H1 (cell line): Measurements from ENCODE around the gene OR7D4. TPM values are rescaled to one million over a fixed set of nuclear protein-coding genes. Genes with fewer than 3 reads are reported as not detected.

ENCODE experiments used
- CTCF ChIA-PET: fragments of 300-600 bp; sonication (Branson Sonifier 250); formaldehyde crosslinking; loops from one replicate; lab custom pipeline; 2021; ENCODE audit not compliant: partially characterized antibody; lab: Charles Lee
- POLR2A ChIA-PET: fragments of 300-600 bp; sonication (Branson Sonifier 250); formaldehyde crosslinking; loops from one replicate; lab custom pipeline; 2021; ENCODE audit warnings: inconsistent platforms; ENCODE audit not compliant: partially characterized antibody; lab: Charles Lee
- DNase-seq, 2 experiments: peaks; one replicate each; pipeline versions ENCODE4 v3.0.0 to v3.0.0-alpha.2; 2010 to 2022; ENCODE audit warnings: low spot score in 2 of 2, low read depth in 1 of 2, mixed read lengths in 1 of 2
- FAIRE-seq: peaks from 2 replicates; lab custom pipeline; 2011; peaks lifted over from hg19 to GRCh38; lab: Jason Lieb, UNC
- H2AFZ ChIP-seq: 2 replicates; pipeline ENCODE4 v1.8.1; 2012; ENCODE audit warnings: low read length, inconsistent platforms
- H2AK5ac ChIP-seq: 2 replicates; pipeline ENCODE4 v1.6.1; 2013; ENCODE audit warnings: low read depth, low read length
- H2BK120ac ChIP-seq: replicated peaks from 2 replicates; pipeline ENCODE3; 2013; ENCODE audit warnings: low read depth, low read length, inconsistent platforms
- H2BK12ac ChIP-seq: 2 replicates; pipeline ENCODE4 v1.6.1; 2013; ENCODE audit warnings: low read depth, low read length
- H2BK15ac ChIP-seq: 2 replicates; pipeline ENCODE4 v1.6.1; 2013; ENCODE audit warnings: low read length
- H2BK20ac ChIP-seq: 2 replicates; pipeline ENCODE4 v1.6.1; 2013; ENCODE audit warnings: low read length
- H2BK5ac ChIP-seq: 2 replicates; pipeline ENCODE4 v1.6.1; 2013; ENCODE audit warnings: low read depth, low read length
- H3K14ac ChIP-seq: 2 replicates; pipeline ENCODE4 v1.6.1; 2013; ENCODE audit warnings: inconsistent platforms; ENCODE audit not compliant: insufficient read length
- H3K18ac ChIP-seq: 2 replicates; pipeline ENCODE4 v1.6.1; 2013; ENCODE audit warnings: low read length; ENCODE audit errors: extremely low read depth
- H3K23ac ChIP-seq: 2 replicates; pipeline ENCODE4 v1.6.1; 2013; ENCODE audit warnings: inconsistent platforms; ENCODE audit not compliant: insufficient read length
- H3K23me2 ChIP-seq: 2 replicates; pipeline ENCODE4 v1.6.1; 2013; ENCODE audit warnings: low read depth, low read length
- H3K27ac ChIP-seq: 2 replicates; pipeline ENCODE4 v1.6.1; 2011; ENCODE audit warnings: low read depth, low read length, inconsistent platforms
- H3K27me3 ChIP-seq, 4 experiments: replicated peaks in 1 of 4; 1 replicate in 1 of 4; 2 replicates in 3 of 4; pipeline versions ENCODE4 v1.6.1 to v1.8.1; 2011 to 2013; ENCODE audit warnings: low read length in 3 of 4, mild to moderate bottlenecking in 3 of 4, inconsistent platforms in 2 of 4, mixed read lengths in 2 of 4, moderate library complexity in 1 of 4; ENCODE audit not compliant: control insufficient read depth in 3 of 4, insufficient read depth in 3 of 4; ENCODE audit errors: extremely low read depth in 1 of 4
- H3K36me3 ChIP-seq, 4 experiments: 2 replicates each; pipeline versions ENCODE4 v1.6.1 to v1.8.1; 2011 to 2013; ENCODE audit warnings: mild to moderate bottlenecking in 4 of 4, low read length in 3 of 4, moderate library complexity in 2 of 4, control low read depth in 1 of 4, inconsistent platforms in 1 of 4; ENCODE audit not compliant: insufficient read depth in 4 of 4, control insufficient read depth in 2 of 4
- H3K4ac ChIP-seq: replicated peaks from 2 replicates; pipeline ENCODE3; 2013; ENCODE audit warnings: low read length, low read depth, mixed read lengths, inconsistent platforms; ENCODE audit not compliant: insufficient read length
- H3K4me1 ChIP-seq, 4 experiments: replicated peaks in 1 of 4; 1 replicate in 1 of 4; 2 replicates in 3 of 4; pipeline versions ENCODE4 v1.6.1 to v1.8.1; 2011 to 2013; ENCODE audit warnings: low read length in 3 of 4, inconsistent platforms in 2 of 4, mixed read lengths in 1 of 4; ENCODE audit not compliant: insufficient read depth in 4 of 4, control insufficient read depth in 3 of 4
- H3K4me2 ChIP-seq, 2 experiments: 2 replicates each; pipeline versions ENCODE4 v1.6.1 to v1.8.1; 2011 to 2013; ENCODE audit warnings: low read depth in 2 of 2, low read length in 2 of 2, control low read depth in 1 of 2, inconsistent platforms in 1 of 2, mild to moderate bottlenecking in 1 of 2; ENCODE audit not compliant: insufficient read depth in 1 of 2
- H3K4me3 ChIP-seq, 4 experiments: fragments of 200-600, 300-600 bp in 1 of 4; sonication (generic), shearing (Covaris generic), sonication (Bioruptor Twin) in 1 of 4; 2 replicates each; pipeline versions ENCODE4 v1.5.1 to v1.8.1; 2011 to 2016; ENCODE audit warnings: low read length in 4 of 4, low read depth in 3 of 4, control low read depth in 2 of 4, inconsistent platforms in 2 of 4, mild to moderate bottlenecking in 2 of 4, mixed read lengths in 1 of 4, moderate library complexity in 1 of 4; ENCODE audit not compliant: insufficient read depth in 2 of 4; ENCODE audit errors: extremely low read depth in 1 of 4
- H3K56ac ChIP-seq: replicated peaks from 2 replicates; pipeline ENCODE3; 2013; ENCODE audit warnings: low read depth, mild to moderate bottlenecking, mixed read lengths, low read length, inconsistent platforms; ENCODE audit not compliant: insufficient read length
- H3K79me1 ChIP-seq: 2 replicates; pipeline ENCODE4 v1.6.1; 2013; ENCODE audit warnings: low read depth, low read length, control low read depth
- H3K79me2 ChIP-seq, 2 experiments: 2 replicates each; pipeline versions ENCODE4 v1.6.1 to v1.8.1; 2012 to 2013; ENCODE audit warnings: low read length in 2 of 2, mild to moderate bottlenecking in 2 of 2, inconsistent platforms in 1 of 2; ENCODE audit not compliant: insufficient read depth in 2 of 2, control insufficient read depth in 1 of 2
- H3K9ac ChIP-seq, 4 experiments: replicated peaks in 1 of 4; 1 replicate in 1 of 4; 2 replicates in 3 of 4; pipeline versions ENCODE4 v1.6.1 to v1.8.1; 2011 to 2013; ENCODE audit warnings: low read depth in 3 of 4, low read length in 3 of 4, control low read depth in 2 of 4, mild to moderate bottlenecking in 2 of 4, moderate library complexity in 2 of 4, inconsistent platforms in 1 of 4; ENCODE audit errors: extremely low read depth in 1 of 4
- H3K9me3 ChIP-seq, 2 experiments: 2 replicates each; pipeline versions ENCODE4 v1.6.1 to v1.8.1; 2012 to 2013; ENCODE audit warnings: mild to moderate bottlenecking in 2 of 2, moderate library complexity in 2 of 2, control low read depth in 1 of 2, inconsistent platforms in 1 of 2, low read depth in 1 of 2, low read length in 1 of 2, mixed read lengths in 1 of 2; ENCODE audit not compliant: insufficient read depth in 2 of 2
- H4K20me1 ChIP-seq, 2 experiments: replicated peaks in 1 of 2; 2 replicates each; pipeline versions ENCODE3 to v1.8.1; 2011 to 2013; ENCODE audit warnings: inconsistent platforms in 2 of 2, low read length in 2 of 2, mild to moderate bottlenecking in 1 of 2; ENCODE audit not compliant: insufficient read depth in 2 of 2, control insufficient read depth in 1 of 2
- H4K5ac ChIP-seq: 2 replicates; pipeline ENCODE4 v1.6.1; 2013; ENCODE audit warnings: low read length, low read depth, mixed read lengths, inconsistent platforms; ENCODE audit not compliant: insufficient read length
- H4K8ac ChIP-seq: 2 replicates; pipeline ENCODE4 v1.8.0; 2013; ENCODE audit warnings: mild to moderate bottlenecking, moderate library complexity, low read length, inconsistent platforms; ENCODE audit not compliant: insufficient read depth; ENCODE audit errors: extremely low read depth
- H4K91ac ChIP-seq: replicated peaks from 2 replicates; pipeline ENCODE3; 2013; ENCODE audit warnings: low read length, mixed read lengths, inconsistent platforms; ENCODE audit not compliant: insufficient read length
- BRCA1 ChIP-seq: IDR thresholded peaks from 2 replicates; pipeline ENCODE4 v1.6.1; 2012; ENCODE audit warnings: low read depth, low read length, improper control_type of control experiment
- CTBP2 ChIP-seq: IDR thresholded peaks from 2 replicates; pipeline ENCODE4 v1.7.0; 2011; ENCODE audit warnings: borderline replicate concordance, mild to moderate bottlenecking, moderate library complexity, mixed read lengths, low read length; ENCODE audit not compliant: insufficient read depth, insufficient read length
- NANOG ChIP-seq: IDR thresholded peaks from 2 replicates; pipeline ENCODE4 v1.6.1; 2011; ENCODE audit warnings: low read length, low read depth, mild to moderate bottlenecking, inconsistent platforms; ENCODE audit not compliant: insufficient read depth, poor library complexity, severe bottlenecking
- NRF1 ChIP-seq: IDR thresholded peaks from 2 replicates; pipeline ENCODE4 v1.6.1; 2011; ENCODE audit warnings: mild to moderate bottlenecking, low read depth, low read length, improper control_type of control experiment
- POU5F1 ChIP-seq: IDR thresholded peaks from 2 replicates; pipeline ENCODE4 v1.6.1; 2011; ENCODE audit warnings: low read depth, mild to moderate bottlenecking, low read length, moderate library complexity
- RNF2 ChIP-seq: fragments of 200-900, 300-1000 bp; sonication (generic); IDR thresholded peaks from 2 replicates; pipeline ENCODE4 v1.7.1; 2016; ENCODE audit warnings: borderline replicate concordance, low read depth, mild to moderate bottlenecking, antibody characterized with exemption, low read length; ENCODE audit not compliant: poor library complexity, severe bottlenecking; ENCODE audit errors: missing control alignments
- WGBS, 2 experiments: shearing (Covaris generic) in 1 of 2; methylation state at CpG; one replicate each; pipeline versions ENCODE4 v1.1.6 to v1.1.7; 2013 to 2015; ENCODE audit warnings: low lambda C conversion rate in 2 of 2, mixed read lengths in 2 of 2, inconsistent platforms in 1 of 2, low coverage in 1 of 2, missing lambda C conversion rate in 1 of 2; ENCODE audit not compliant: insufficient replicate concordance in 2 of 2, insufficient coverage in 1 of 2, insufficient read length in 1 of 2; ENCODE audit errors: extremely low coverage in 1 of 2, missing lambda C conversion rate in 1 of 2; 5-methylcytosine and 5-hydroxymethylcytosine counted together
- polyA plus RNA-seq, 7 experiments: library from polyadenylated mRNA; depleted of rRNA in 3 of 7; stranded (reverse) in 5 of 7; unstranded in 2 of 7; fragments of >200 nt in 5 of 7; fragments of 200-250 nt in 2 of 7; gene quantifications; 1 replicate in 5 of 7; 2 replicates in 1 of 7; 4 replicates in 1 of 7; pipeline versions ENCODE4 v1.2.1 to v1.2.3, GENCODE V29; 2011 to 2013; ENCODE audit warnings: missing spikeins in 2 of 7, mixed read lengths in 2 of 7
- total RNA-seq: library from RNA; stranded (reverse); fragmentation: NEBNext Ultra II Directional; extraction: Animal tissue kit (Norgen Biotek cat#: 25700); gene quantifications from 2 replicates; pipeline ENCODE4 v1.2.1, GENCODE V29; 2021
- TF ChIP-seq, protein P1 (sequence below): IDR thresholded peaks from 2 replicates; pipeline ENCODE4 v1.6.1; 2012; ENCODE audit warnings: low read length, inconsistent platforms

The OR7D4 gene
- total and polyA plus RNA-seq, 2 of the 8 experiments (the other 6 are each of a cell fraction or from before 2014, with no cell fraction given): not detected

DNA sequence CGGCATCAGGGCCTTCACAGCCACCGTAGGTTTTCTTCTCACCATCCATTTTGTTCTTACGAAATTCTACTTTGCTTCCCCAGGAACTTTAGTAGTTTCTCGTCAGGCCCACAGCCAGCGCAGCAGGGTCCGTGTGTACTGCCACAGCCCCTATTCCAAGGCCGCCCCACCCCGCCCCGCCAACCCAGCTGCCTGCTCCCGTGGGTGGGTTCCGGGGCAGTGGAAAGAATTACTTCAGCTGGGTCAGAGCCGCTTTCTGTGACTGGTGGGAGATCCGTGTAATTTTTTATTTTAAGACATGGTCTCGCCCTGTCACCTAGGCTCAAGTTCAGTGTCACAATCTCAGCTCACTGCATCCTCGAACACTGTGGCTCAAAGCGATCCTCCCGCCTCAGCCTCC is 36.4 kb downstream of the OR7D4 start:
- Histone ChIP-seq H4K5ac (no peak overlapping the region), H3K9ac (no peak overlapping the region), H3K27me3 (no peaks in the 10 kb centered on the region), H2BK5ac (no peak overlapping the region), H3K23me2 (no peaks in the 10 kb centered on the region), H4K91ac (no peak overlapping the region), H2BK20ac (no peak overlapping the region), H3K9me3 (peaks cover 22 to 48% of the 10 kb centered on the region in 2 experiments; a peak in 3 of 4 replicates), H3K36me3 (no peaks in the 10 kb centered on the region), H3K4me3 (no peak overlapping the region), H3K4me2 (no peak overlapping the region), H2AFZ (no peak overlapping the region), H3K14ac (no peak overlapping the region), H4K20me1 (no peaks in the 10 kb centered on the region), H4K8ac (no peak overlapping the region), H3K79me1 (no peaks in the 10 kb centered on the region), H3K79me2 (no peaks in the 10 kb centered on the region), H3K27ac (no peak overlapping the region), H3K4me1 (no peaks in the 10 kb centered on the region), H3K4ac (no peak overlapping the region), H2AK5ac (no peak overlapping the region), H2BK15ac (no peak overlapping the region), H2BK120ac (no peak overlapping the region), H3K56ac (no peak overlapping the region), H2BK12ac (no peak overlapping the region), H3K18ac (no peak overlapping the region), H3K23ac (no peak overlapping the region)
- TF ChIP-seq NANOG (no peak), BRCA1 (no peak), POU5F1 (no peak), NRF1 (no peak), CTBP2 (no peak), RNF2 (no peak)
- TF ChIP-seq, protein P1, sequence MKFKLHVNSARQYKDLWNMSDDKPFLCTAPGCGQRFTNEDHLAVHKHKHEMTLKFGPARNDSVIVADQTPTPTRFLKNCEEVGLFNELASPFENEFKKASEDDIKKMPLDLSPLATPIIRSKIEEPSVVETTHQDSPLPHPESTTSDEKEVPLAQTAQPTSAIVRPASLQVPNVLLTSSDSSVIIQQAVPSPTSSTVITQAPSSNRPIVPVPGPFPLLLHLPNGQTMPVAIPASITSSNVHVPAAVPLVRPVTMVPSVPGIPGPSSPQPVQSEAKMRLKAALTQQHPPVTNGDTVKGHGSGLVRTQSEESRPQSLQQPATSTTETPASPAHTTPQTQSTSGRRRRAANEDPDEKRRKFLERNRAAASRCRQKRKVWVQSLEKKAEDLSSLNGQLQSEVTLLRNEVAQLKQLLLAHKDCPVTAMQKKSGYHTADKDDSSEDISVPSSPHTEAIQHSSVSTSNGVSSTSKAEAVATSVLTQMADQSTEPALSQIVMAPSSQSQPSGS: no peak
- FAIRE-seq (no peak), DNase-seq (no peak)
- ChIA-PET POLR2A (no interaction called here), CTCF (interaction anchor here (1.2 kb wide), 1 partner anchor 10 kb away, joined by 3 read pairs; no protein-coding TSS in a partner anchor)
- 94% methylated on average over 13 of the region's 17 CpGs; no CpG with 5 or more reads in 1 of the 2 experiments for WGBS, 2 experiments
